KBM-7 (cell line): ENCODE results near the gene RRH.

Experiments
- DNase-seq: peaks from one replicate; pipeline ENCODE4 v3.0.0-alpha.2; 2015
- in situ Hi-C: fragments of 300-500 bp; cut with MboI; formaldehyde crosslinking; loops from 2 replicates; pipeline ENCODE4 v1.14.3; 2020; ENCODE audit warnings: low sequenced_read_pairs, low pct_unique_long_range_greater_than_20kb, mixed read lengths

The RRH gene

GRCh38 chr4:109877400-109877799 is 49.6 kb downstream of the RRH start:
- in situ Hi-C loops, result no loop called here
- DNase-seq, result no peak

- in situ Hi-C loops, result no loop called here
These were observed 50.6 kb downstream of the RRH start for GRCh38 chr4:109878355-109878754.

GRCh38 chr4:109879081-109879480 is 51.3 kb downstream of the RRH start:
- DNase-seq, result no peak

More at GRCh38 chr4:109878355-109878754, 50.6 kb downstream of the RRH start:
- DNase-seq, result no peak

GRCh38 chr4:109879636-109880314 is 52.0 kb downstream of the RRH start:
- no peak for DNase-seq
- in situ Hi-C loops, result no loop called here

More at GRCh38 chr4:109879081-109879480, 51.3 kb downstream of the RRH start:
- in situ Hi-C loops, result no loop called here

GRCh38 chr4:109886303-109886702 is 58.5 kb downstream of the RRH start:
- in situ Hi-C loops, result no loop called here
- no peak for DNase-seq

GRCh38 chr4:109887071-109887470 is 59.3 kb downstream of the RRH start:
- in situ Hi-C loops, result no loop called here
- no peak for DNase-seq

- no peak for DNase-seq
- in situ Hi-C loops, result no loop called here
These were observed 62.3 kb downstream of the RRH start for GRCh38 chr4:109890076-109890475.
